Body of pancreas (tissue), 4 donors: ENCODE data around the gene PCGF2.

Experiments used
- POLR2A ChIP-seq, 3 donors: fragments of 450-650 bp; IDR thresholded peaks; one replicate each; pipeline ENCODE4 v1.6.1; 2016; ENCODE audit warnings: antibody characterized with exemption in 3 of 3, mild to moderate bottlenecking in 2 of 3
- TF ChIP-seq, protein P1 (sequence below), 7 experiments: fragments of 450-650 bp in 4 of 7; fragments of 200-600 bp in 3 of 7; sonication (generic) in 3 of 7; IDR thresholded peaks; one replicate each; pipeline ENCODE4 v1.5.1; 2016 to 2019; ENCODE audit warnings: antibody characterized with exemption in 7 of 7

DNA sequence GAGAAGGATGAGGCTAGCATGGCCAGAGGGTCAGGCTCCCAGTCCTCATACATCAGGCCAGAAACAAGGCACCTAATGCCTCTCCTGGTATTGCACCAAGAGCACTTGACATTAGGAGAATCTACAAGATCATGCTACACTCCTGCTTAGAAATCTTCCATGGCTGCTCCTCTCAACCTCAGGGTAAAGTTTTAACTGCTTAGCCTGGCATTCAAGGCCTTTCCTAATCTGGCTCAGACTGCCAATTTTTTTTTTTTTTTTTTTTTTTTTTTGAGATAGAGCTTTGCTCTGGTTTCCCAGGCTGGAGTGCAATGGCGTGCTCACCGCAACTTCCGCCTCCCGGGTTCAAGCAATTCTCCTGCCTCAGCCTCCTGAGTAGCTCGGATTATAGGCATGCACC lies 43.0 kb upstream of the PCGF2 start:
- TF ChIP-seq POLR2A (IDR thresholded peaks at IDR 0.05) = no peak
- TF ChIP-seq, protein P1, sequence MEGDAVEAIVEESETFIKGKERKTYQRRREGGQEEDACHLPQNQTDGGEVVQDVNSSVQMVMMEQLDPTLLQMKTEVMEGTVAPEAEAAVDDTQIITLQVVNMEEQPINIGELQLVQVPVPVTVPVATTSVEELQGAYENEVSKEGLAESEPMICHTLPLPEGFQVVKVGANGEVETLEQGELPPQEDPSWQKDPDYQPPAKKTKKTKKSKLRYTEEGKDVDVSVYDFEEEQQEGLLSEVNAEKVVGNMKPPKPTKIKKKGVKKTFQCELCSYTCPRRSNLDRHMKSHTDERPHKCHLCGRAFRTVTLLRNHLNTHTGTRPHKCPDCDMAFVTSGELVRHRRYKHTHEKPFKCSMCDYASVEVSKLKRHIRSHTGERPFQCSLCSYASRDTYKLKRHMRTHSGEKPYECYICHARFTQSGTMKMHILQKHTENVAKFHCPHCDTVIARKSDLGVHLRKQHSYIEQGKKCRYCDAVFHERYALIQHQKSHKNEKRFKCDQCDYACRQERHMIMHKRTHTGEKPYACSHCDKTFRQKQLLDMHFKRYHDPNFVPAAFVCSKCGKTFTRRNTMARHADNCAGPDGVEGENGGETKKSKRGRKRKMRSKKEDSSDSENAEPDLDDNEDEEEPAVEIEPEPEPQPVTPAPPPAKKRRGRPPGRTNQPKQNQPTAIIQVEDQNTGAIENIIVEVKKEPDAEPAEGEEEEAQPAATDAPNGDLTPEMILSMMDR (IDR thresholded peaks at IDR 0.05) = no peak
